Hepatocyte (in vitro differentiated cells): ENCODE data around the gene RTL1.

ENCODE experiments used
- EZH2 ChIP-seq: fragments of 200-600 bp; sonication (generic); IDR thresholded peaks from 2 replicates; pipeline ENCODE4 v1.6.1; 2016; ENCODE audit warnings: antibody characterized with exemption, mild to moderate bottlenecking, borderline replicate concordance
- EZH2phosphoT487 ChIP-seq: fragments of 200-600 bp; sonication (generic); IDR thresholded peaks from one replicate; pipeline ENCODE4 v1.6.1; 2018; ENCODE audit warnings: antibody characterized with exemption, mild to moderate bottlenecking, low read depth, moderate library complexity; ENCODE audit not compliant: unreplicated experiment, severe bottlenecking
- TF ChIP-seq, protein P1 (sequence below): fragments of 200-600 bp; sonication (generic); IDR thresholded peaks from 2 replicates; pipeline ENCODE4 v1.5.1; 2016; ENCODE audit warnings: antibody characterized with exemption, mild to moderate bottlenecking; ENCODE audit not compliant: poor library complexity

DNA sequence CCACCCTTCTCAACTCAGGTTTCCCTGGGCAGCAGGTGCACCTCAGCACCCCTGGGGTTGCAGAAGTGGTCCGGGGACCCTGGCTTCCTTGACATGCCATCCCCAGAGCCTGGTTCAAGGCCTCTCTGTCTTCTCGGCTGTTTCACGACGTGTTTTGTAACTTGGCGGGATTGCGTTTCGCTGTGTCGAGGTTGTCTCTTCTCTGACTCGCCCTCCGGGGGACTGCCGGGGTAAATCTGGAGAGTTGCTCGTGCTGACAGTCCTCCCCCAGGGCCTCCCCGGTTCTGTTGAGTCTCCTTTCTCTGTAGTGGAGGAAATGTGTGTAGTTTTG is 52.0 kb downstream of the RTL1 start:
- TF ChIP-seq, protein P1, sequence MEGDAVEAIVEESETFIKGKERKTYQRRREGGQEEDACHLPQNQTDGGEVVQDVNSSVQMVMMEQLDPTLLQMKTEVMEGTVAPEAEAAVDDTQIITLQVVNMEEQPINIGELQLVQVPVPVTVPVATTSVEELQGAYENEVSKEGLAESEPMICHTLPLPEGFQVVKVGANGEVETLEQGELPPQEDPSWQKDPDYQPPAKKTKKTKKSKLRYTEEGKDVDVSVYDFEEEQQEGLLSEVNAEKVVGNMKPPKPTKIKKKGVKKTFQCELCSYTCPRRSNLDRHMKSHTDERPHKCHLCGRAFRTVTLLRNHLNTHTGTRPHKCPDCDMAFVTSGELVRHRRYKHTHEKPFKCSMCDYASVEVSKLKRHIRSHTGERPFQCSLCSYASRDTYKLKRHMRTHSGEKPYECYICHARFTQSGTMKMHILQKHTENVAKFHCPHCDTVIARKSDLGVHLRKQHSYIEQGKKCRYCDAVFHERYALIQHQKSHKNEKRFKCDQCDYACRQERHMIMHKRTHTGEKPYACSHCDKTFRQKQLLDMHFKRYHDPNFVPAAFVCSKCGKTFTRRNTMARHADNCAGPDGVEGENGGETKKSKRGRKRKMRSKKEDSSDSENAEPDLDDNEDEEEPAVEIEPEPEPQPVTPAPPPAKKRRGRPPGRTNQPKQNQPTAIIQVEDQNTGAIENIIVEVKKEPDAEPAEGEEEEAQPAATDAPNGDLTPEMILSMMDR = no peak
- TF ChIP-seq EZH2phosphoT487 (no peak), EZH2 (no peak)
